ENCODE data around the gene AGAP1.

- TF ChIP-seq POLR2A (IDR thresholded peaks at IDR 0.05) (no peak), CTCF (IDR thresholded peaks at IDR 0.05) (no peak)
These were observed 332.1 kb downstream of the AGAP1 start for GRCh38 chr2:235825946-235826345.

All from vagina (tissue), 2 donors.